B cell (primary cell): ENCODE data around the gene AKR1B15. TPM values are rescaled to one million over a fixed set of nuclear protein-coding genes. Genes with fewer than 3 reads are reported as not detected.

ENCODE experiments used
- ATAC-seq: fragments of 200-7000 bp; cut with Tn5 transposase; one replicate; pipeline ENCODE4 v1.10.0; 2021; ENCODE audit warnings: low read depth, mild to moderate bottlenecking, moderate number of reproducible peaks, moderate library complexity
- CTCF ChIA-PET: fragments of 350-600 bp; sonication (Branson Sonifier 250); formaldehyde crosslinking; loops from one replicate; lab custom pipeline; 2021; ENCODE audit warnings: antibody characterized with exemption, inconsistent platforms; lab: Charles Lee
- POLR2A ChIA-PET: fragments of 350-600 bp; sonication (Branson Sonifier 250); formaldehyde crosslinking; loops from one replicate; lab custom pipeline; 2021; ENCODE audit warnings: antibody characterized with exemption; lab: Charles Lee
- DNase-seq: peaks from one replicate; pipeline ENCODE4 v3.0.0; 2013
- H2AFZ ChIP-seq: 2 replicates; pipeline ENCODE4 v1.6.1; 2012; ENCODE audit warnings: mild to moderate bottlenecking, low read depth, low read length; ENCODE audit not compliant: insufficient read depth, poor library complexity, severe bottlenecking
- H3K27ac ChIP-seq, 2 donors: 1 replicate in 1 of 2; 2 replicates in 1 of 2; pipeline ENCODE4 v1.5.1; 2012 to 2013; ENCODE audit warnings: low read length in 2 of 2, mild to moderate bottlenecking in 2 of 2, moderate library complexity in 1 of 2
- H3K27me3 ChIP-seq, 4 experiments: fragments of 200-600 bp in 1 of 4; sonication (generic) in 1 of 4; replicated peaks in 1 of 4; 1 replicate in 2 of 4; 2 replicates in 2 of 4; pipeline versions ENCODE4 v1.6.1 to v1.7.0; 2013 to 2016; ENCODE audit warnings: low read length in 3 of 4, mild to moderate bottlenecking in 2 of 4, mixed read lengths in 1 of 4, moderate library complexity in 1 of 4; ENCODE audit not compliant: insufficient read depth in 4 of 4, control insufficient read depth in 3 of 4; ENCODE audit errors: control extremely low read depth in 1 of 4
- H3K36me3 ChIP-seq, 2 experiments: replicated peaks in 1 of 2; 1 replicate in 1 of 2; 2 replicates in 1 of 2; pipeline versions ENCODE4 v1.6.1 to v1.7.1; 2013; ENCODE audit warnings: low read length in 1 of 2; ENCODE audit not compliant: insufficient read depth in 2 of 2, control insufficient read depth in 1 of 2; ENCODE audit errors: control extremely low read depth in 1 of 2, extremely low read depth in 1 of 2
- H3K4me1 ChIP-seq, 2 donors: fragments of 200-600 bp in 1 of 2; sonication (generic) in 1 of 2; 1 replicate in 1 of 2; 2 replicates in 1 of 2; pipeline versions ENCODE4 v1.5.1 to v1.6.1; 2013 to 2017; ENCODE audit warnings: low read length in 2 of 2; ENCODE audit not compliant: control insufficient read depth in 2 of 2, insufficient read depth in 2 of 2
- H3K4me2 ChIP-seq: replicated peaks from 2 replicates; pipeline ENCODE3; 2012; ENCODE audit warnings: mild to moderate bottlenecking, low read depth, low read length; ENCODE audit not compliant: poor library complexity, severe bottlenecking
- H3K4me3 ChIP-seq, 5 experiments: fragments of 200-600 bp in 1 of 5; sonication (generic) in 1 of 5; 1 replicate in 3 of 5; 2 replicates in 2 of 5; pipeline versions ENCODE4 v1.5.1 to v1.7.0; 2011 to 2016; ENCODE audit warnings: low read length in 4 of 5, mild to moderate bottlenecking in 4 of 5, low read depth in 2 of 5, control low read depth in 1 of 5, moderate library complexity in 1 of 5; ENCODE audit not compliant: insufficient read depth in 1 of 5; ENCODE audit errors: control extremely low read depth in 1 of 5, extremely low read depth in 1 of 5
- H3K79me2 ChIP-seq: fragments of 200-600 bp; sonication (generic); one replicate; pipeline ENCODE4 v1.6.0; 2016; ENCODE audit warnings: low read length; ENCODE audit not compliant: control insufficient read depth, insufficient read depth
- H3K9ac ChIP-seq: fragments of 200-600 bp; sonication (generic); 2 replicates; pipeline ENCODE4 v1.6.1; 2017; ENCODE audit warnings: mild to moderate bottlenecking, low read length, moderate library complexity
- H3K9me3 ChIP-seq, 3 donors: one replicate each; pipeline versions ENCODE4 v1.6.1 to v1.7.1; 2013; ENCODE audit warnings: low read length in 2 of 3; ENCODE audit not compliant: control insufficient read depth in 2 of 3, insufficient read depth in 1 of 3; ENCODE audit errors: control extremely low read depth in 1 of 3
- H4K20me1 ChIP-seq: 2 replicates; pipeline ENCODE4 v1.6.0; 2012; ENCODE audit warnings: mild to moderate bottlenecking, low read length; ENCODE audit not compliant: insufficient read depth, control insufficient read depth, poor library complexity, severe bottlenecking
- H3K27ac Mint-ChIP-seq: one replicate; pipeline ENCODE4 v1.8.0; 2021; ENCODE audit warnings: mixed read lengths
- H3K27me3 Mint-ChIP-seq: one replicate; pipeline ENCODE4 v1.8.0; 2021; ENCODE audit warnings: mixed read lengths
- H3K4me1 Mint-ChIP-seq: one replicate; pipeline ENCODE4 v1.8.0; 2021; ENCODE audit warnings: mixed read lengths
- H3K4me3 Mint-ChIP-seq: one replicate; pipeline ENCODE4 v1.8.0; 2021; ENCODE audit warnings: mixed read lengths
- H3K9me3 Mint-ChIP-seq: one replicate; pipeline ENCODE4 v1.8.0; 2022; ENCODE audit warnings: mixed read lengths; ENCODE audit not compliant: insufficient read depth
- EZH2 ChIP-seq: IDR thresholded peaks from 2 replicates; pipeline ENCODE4 v1.6.1; 2012; ENCODE audit warnings: borderline replicate concordance, low read depth, mild to moderate bottlenecking, moderate library complexity, low read length; ENCODE audit not compliant: insufficient read depth, poor library complexity, severe bottlenecking
- WGBS: methylation state at CpG from one replicate; pipeline ENCODE4 v1.1.5; 2013; ENCODE audit warnings: missing lambda C conversion rate; ENCODE audit not compliant: insufficient coverage; 5-methylcytosine and 5-hydroxymethylcytosine counted together
- intact Hi-C: fragments of 100-400 bp; cut with micrococcal nuclease; formaldehyde crosslinking; loops from one replicate; pipeline ENCODE4 v1.10.0; 2022
- polyA plus RNA-seq: library from polyadenylated mRNA; depleted of rRNA; stranded (reverse); fragments of >200 nt; gene quantifications from 2 replicates; pipeline ENCODE4 v1.2.3, GENCODE V29; 2012
- total RNA-seq, 2 donors: library from RNA; stranded (reverse); fragments of 120-200 nt in 1 of 2; gene quantifications; 1 replicate in 1 of 2; 2 replicates in 1 of 2; pipeline versions ENCODE4 v1.2.3 to v1.2.4, GENCODE V29; 2013 to 2022
- TF ChIP-seq, protein P1 (sequence below): fragments of 200-600 bp; IDR thresholded peaks from one replicate; pipeline ENCODE4 v1.8.0; 2022; ENCODE audit warnings: antibody characterized with exemption, mild to moderate bottlenecking

Gene AKR1B15
- total and polyA plus RNA-seq, 2 donors (not counting 1 experiment from before 2014, with no cell fraction given), result not detected

DNA sequence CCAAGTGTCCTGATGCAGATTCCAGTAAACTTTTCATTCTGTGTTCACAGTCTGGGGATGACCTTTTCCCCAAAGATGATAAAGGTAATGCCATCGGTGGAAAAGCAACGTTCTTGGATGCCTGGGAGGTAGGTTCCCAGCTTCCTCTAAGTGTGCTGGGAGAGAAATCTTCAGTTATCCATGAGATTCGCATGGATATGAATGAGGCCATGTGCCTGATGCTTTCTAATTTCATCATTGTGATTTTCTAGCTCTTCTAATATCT, 16.0 kb upstream of the AKR1B15 start:
- no peaks in the 10 kb centered on the region for H3K4me1 Mint-ChIP-seq
- H3K27me3 Mint-ChIP-seq, result peaks cover 10% of the 10 kb centered on the region
- ATAC-seq (no peak), DNase-seq (no peak)
- Histone ChIP-seq H4K20me1 (no peaks in the 10 kb centered on the region), H3K4me2 (no peak overlapping the region), H3K27ac (no peak overlapping the region), H3K36me3 (no peaks in the 10 kb centered on the region), H3K9ac (no peak overlapping the region), H3K27me3 (no peaks in the 10 kb centered on the region), H3K4me1 (no peaks in the 10 kb centered on the region), H3K79me2 (no peaks in the 10 kb centered on the region), H3K9me3 (no peaks in the 10 kb centered on the region), H2AFZ (no peak overlapping the region), H3K4me3 (no peak overlapping the region)
- H3K4me3 Mint-ChIP-seq, result no peak overlapping the region
- POLR2A ChIA-PET, result no interaction called here
- no peaks in the 10 kb centered on the region for H3K9me3 Mint-ChIP-seq
- H3K27ac Mint-ChIP-seq, result no peak overlapping the region
- WGBS, result 100% methylated on average over 1 of the region's 3 CpGs
- CTCF ChIA-PET, result no interaction called here
- intact Hi-C loops, result no loop called here
- TF ChIP-seq, protein P1, sequence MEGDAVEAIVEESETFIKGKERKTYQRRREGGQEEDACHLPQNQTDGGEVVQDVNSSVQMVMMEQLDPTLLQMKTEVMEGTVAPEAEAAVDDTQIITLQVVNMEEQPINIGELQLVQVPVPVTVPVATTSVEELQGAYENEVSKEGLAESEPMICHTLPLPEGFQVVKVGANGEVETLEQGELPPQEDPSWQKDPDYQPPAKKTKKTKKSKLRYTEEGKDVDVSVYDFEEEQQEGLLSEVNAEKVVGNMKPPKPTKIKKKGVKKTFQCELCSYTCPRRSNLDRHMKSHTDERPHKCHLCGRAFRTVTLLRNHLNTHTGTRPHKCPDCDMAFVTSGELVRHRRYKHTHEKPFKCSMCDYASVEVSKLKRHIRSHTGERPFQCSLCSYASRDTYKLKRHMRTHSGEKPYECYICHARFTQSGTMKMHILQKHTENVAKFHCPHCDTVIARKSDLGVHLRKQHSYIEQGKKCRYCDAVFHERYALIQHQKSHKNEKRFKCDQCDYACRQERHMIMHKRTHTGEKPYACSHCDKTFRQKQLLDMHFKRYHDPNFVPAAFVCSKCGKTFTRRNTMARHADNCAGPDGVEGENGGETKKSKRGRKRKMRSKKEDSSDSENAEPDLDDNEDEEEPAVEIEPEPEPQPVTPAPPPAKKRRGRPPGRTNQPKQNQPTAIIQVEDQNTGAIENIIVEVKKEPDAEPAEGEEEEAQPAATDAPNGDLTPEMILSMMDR, result no peak
- TF ChIP-seq EZH2, result no peak

DNA sequence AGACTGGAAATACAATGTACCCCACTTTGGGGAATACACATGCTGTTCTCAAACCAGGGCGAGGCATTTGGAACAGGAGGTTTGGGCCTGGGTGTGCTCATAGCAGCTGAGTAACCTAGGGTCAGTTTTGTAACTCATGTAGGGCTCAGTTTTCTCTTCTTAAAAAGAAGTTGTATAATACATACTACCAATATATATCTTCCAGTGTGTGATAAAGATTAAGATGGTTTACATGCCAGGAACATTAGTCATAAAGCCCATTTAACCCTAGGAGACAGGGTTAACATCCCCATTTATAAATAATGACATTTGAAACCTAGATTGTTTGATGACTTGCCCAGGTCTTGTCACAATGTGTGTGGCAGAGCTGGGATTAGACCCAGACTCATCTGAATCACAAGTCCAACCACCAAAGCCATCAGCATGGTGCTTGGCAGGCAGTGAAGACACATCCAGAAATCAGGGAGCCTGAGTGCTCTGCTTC, 15.6 kb upstream of the AKR1B15 start:
- POLR2A ChIA-PET, result no interaction called here
- no peaks in the 10 kb centered on the region for H3K4me1 ChIP-seq
- DNase-seq, result no peak
- H3K4me3 ChIP-seq, result no peak overlapping the region
- H3K79me2 ChIP-seq, result no peaks in the 10 kb centered on the region
- CTCF ChIA-PET, result interaction anchor here (1.0 kb wide), 1 partner anchor 100 kb away, joined by 3 read pairs; no protein-coding TSS in a partner anchor
- intact Hi-C loops, result no loop called here
- no peaks in the 10 kb centered on the region for H3K4me1 Mint-ChIP-seq
- H3K27me3 Mint-ChIP-seq, result peaks cover 10% of the 10 kb centered on the region
- H3K4me3 Mint-ChIP-seq, result no peak overlapping the region
- H3K36me3 ChIP-seq, result no peaks in the 10 kb centered on the region
- ATAC-seq, result no peak
- TF ChIP-seq EZH2, result no peak
- TF ChIP-seq, protein P1, result no peak
- no peak overlapping the region for H3K27ac ChIP-seq
- no peaks in the 10 kb centered on the region for H3K9me3 Mint-ChIP-seq
- H3K9ac ChIP-seq, result no peak overlapping the region
- no peak overlapping the region for H2AFZ ChIP-seq
- H3K27ac Mint-ChIP-seq, result no peak overlapping the region
- no peak overlapping the region for H3K4me2 ChIP-seq
- H3K9me3 ChIP-seq, result no peaks in the 10 kb centered on the region
- WGBS, result no CpG with 5 or more reads among the region's 1 CpG
- no peaks in the 10 kb centered on the region for H3K27me3 ChIP-seq
- H4K20me1 ChIP-seq, result no peaks in the 10 kb centered on the region
